OCI-LY3 (cell line): Measurements from ENCODE around the gene CELA1.
A peak's percentile ranks its signal among the peaks of the same experiment; 100 is the strongest.

Experiments used
- H2AFZ ChIP-seq: fragments of 200-600, 300-600 bp; shearing (Covaris generic); 2 replicates; pipeline ENCODE4 v1.6.0; 2014; ENCODE audit warnings: antibody characterized with exemption, low read depth, low read length
- H3K27ac ChIP-seq: fragments of 200-600, 300-600 bp; sonication (generic); 2 replicates; pipeline ENCODE4 v1.5.1; 2014; ENCODE audit warnings: mild to moderate bottlenecking, low read length, moderate library complexity, mixed read lengths
- H3K27me3 ChIP-seq: fragments of 200-600, 300-600 bp; sonication (generic); 2 replicates; pipeline ENCODE4 v1.6.1; 2014; ENCODE audit warnings: low read depth, low read length, mixed read lengths
- H3K36me3 ChIP-seq: fragments of 200-600, 300-600 bp; sonication (generic); replicated peaks from 2 replicates; pipeline ENCODE3; 2014; ENCODE audit warnings: low read depth, low read length, mixed read lengths
- H3K4me1 ChIP-seq: fragments of 300-600, 200-600 bp; sonication (generic); 2 replicates; pipeline ENCODE4 v1.6.1; 2014; ENCODE audit warnings: low read length, mixed read lengths
- H3K4me2 ChIP-seq: fragments of 200-600, 300-600 bp; sonication (generic); 2 replicates; pipeline ENCODE4 v1.6.1; 2014; ENCODE audit warnings: low read length, mixed read lengths
- H3K4me3 ChIP-seq: fragments of 300-600, 200-600 bp; sonication (generic); 2 replicates; pipeline ENCODE4 v1.5.1; 2014; ENCODE audit warnings: antibody characterized with exemption, mild to moderate bottlenecking, low read length, moderate library complexity
- H3K79me2 ChIP-seq: fragments of 300-600, 200-600 bp; shearing (Covaris generic); 2 replicates; pipeline ENCODE4 v1.6.1; 2014; ENCODE audit warnings: mild to moderate bottlenecking, low read length, mixed read lengths
- H3K9ac ChIP-seq: fragments of 300-600, 200-600 bp; shearing (Covaris generic); 2 replicates; pipeline ENCODE4 v1.6.0; 2014; ENCODE audit warnings: mild to moderate bottlenecking, low read length, moderate library complexity
- H3K9me3 ChIP-seq: fragments of 200-600, 300-600 bp; shearing (Covaris generic); 2 replicates; pipeline ENCODE4 v1.6.1; 2014; ENCODE audit warnings: low read length, mixed read lengths; ENCODE audit not compliant: insufficient read depth
- H4K20me1 ChIP-seq: fragments of 200-600, 300-600 bp; sonication (generic); 2 replicates; pipeline ENCODE4 v1.6.1; 2016; ENCODE audit warnings: low read length, mixed read lengths; ENCODE audit not compliant: insufficient read depth
- EZH2phosphoT487 ChIP-seq: fragments of 200-600 bp; shearing (Covaris generic); IDR thresholded peaks from 2 replicates; pipeline ENCODE4 v1.6.1; 2018; ENCODE audit warnings: antibody characterized with exemption, mixed run types, low read depth
- TF ChIP-seq, protein P1 (sequence below): fragments of 200-600, 300-600 bp; sonication (generic); IDR thresholded peaks from 2 replicates; pipeline ENCODE4 v1.5.1; 2014; ENCODE audit warnings: antibody characterized with exemption, low read length, low read depth

CELA1 gene

GRCh38 chr12:51323317-51323960, 23.0 kb downstream of the CELA1 start:
- peak overlapping the region; percentile 90 for H3K4me3 ChIP-seq
- H3K9me3 ChIP-seq = no peaks in the 10 kb centered on the region
- H4K20me1 ChIP-seq = no peaks in the 10 kb centered on the region
- peak overlapping the region; percentile 95 for H3K4me2 ChIP-seq
- H3K4me1 ChIP-seq = peaks cover 39% of the 10 kb centered on the region
- peaks cover 11% of the 10 kb centered on the region for H3K36me3 ChIP-seq
- peak overlapping the region; percentile 68 for H3K27ac ChIP-seq
- H3K27me3 ChIP-seq = no peaks in the 10 kb centered on the region
- H3K79me2 ChIP-seq = peaks cover 23% of the 10 kb centered on the region
- H3K9ac ChIP-seq = peak overlapping the region; percentile 95
- no peak for TF ChIP-seq EZH2phosphoT487
- TF ChIP-seq, protein P1, sequence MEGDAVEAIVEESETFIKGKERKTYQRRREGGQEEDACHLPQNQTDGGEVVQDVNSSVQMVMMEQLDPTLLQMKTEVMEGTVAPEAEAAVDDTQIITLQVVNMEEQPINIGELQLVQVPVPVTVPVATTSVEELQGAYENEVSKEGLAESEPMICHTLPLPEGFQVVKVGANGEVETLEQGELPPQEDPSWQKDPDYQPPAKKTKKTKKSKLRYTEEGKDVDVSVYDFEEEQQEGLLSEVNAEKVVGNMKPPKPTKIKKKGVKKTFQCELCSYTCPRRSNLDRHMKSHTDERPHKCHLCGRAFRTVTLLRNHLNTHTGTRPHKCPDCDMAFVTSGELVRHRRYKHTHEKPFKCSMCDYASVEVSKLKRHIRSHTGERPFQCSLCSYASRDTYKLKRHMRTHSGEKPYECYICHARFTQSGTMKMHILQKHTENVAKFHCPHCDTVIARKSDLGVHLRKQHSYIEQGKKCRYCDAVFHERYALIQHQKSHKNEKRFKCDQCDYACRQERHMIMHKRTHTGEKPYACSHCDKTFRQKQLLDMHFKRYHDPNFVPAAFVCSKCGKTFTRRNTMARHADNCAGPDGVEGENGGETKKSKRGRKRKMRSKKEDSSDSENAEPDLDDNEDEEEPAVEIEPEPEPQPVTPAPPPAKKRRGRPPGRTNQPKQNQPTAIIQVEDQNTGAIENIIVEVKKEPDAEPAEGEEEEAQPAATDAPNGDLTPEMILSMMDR = no peak
- peak overlapping the region; percentile 85 for H2AFZ ChIP-seq

GRCh38 chr12:51322452-51322851, 24.0 kb downstream of the CELA1 start:
- Histone ChIP-seq H2AFZ (no peak overlapping the region), H3K4me3 (peak overlapping the region; percentile 90; the same call in 1 of the 2 replicates), H3K27me3 (no peaks in the 10 kb centered on the region), H4K20me1 (no peaks in the 10 kb centered on the region), H3K9ac (no peak overlapping the region), H3K36me3 (peaks cover 11% of the 10 kb centered on the region), H3K27ac (no peak overlapping the region), H3K4me1 (peaks cover 37% of the 10 kb centered on the region), H3K79me2 (peaks cover 23% of the 10 kb centered on the region), H3K9me3 (no peaks in the 10 kb centered on the region), H3K4me2 (peak overlapping the region; percentile 95)
- TF ChIP-seq, protein P1 = no peak
- TF ChIP-seq EZH2phosphoT487 = no peak

DNA sequence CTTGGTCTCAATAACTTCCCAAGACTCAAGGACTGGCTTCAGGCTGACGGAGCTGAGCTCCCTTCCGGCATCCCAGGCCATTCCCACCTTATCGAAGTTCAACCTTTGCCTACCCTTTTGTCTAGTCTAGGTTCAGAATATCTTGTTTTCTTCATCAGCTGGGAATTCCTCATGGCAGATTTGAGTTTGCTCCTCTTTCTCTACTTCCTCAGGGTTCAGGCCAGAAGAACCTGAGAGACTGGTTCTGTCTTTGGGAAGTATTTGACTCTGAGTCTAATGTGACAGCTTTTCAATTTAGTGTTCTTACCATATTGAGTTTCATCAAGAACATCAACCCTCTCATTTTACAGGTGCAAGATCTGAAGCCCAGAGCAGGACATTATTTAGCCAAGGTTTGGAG, 24.6 kb downstream of the CELA1 start:
- Histone ChIP-seq H3K79me2 (peaks cover 23% of the 10 kb centered on the region), H3K36me3 (peaks cover 11% of the 10 kb centered on the region), H3K9me3 (no peaks in the 10 kb centered on the region), H3K4me3 (no peak overlapping the region), H4K20me1 (no peaks in the 10 kb centered on the region), H3K27ac (no peak overlapping the region), H3K4me2 (no peak overlapping the region), H3K27me3 (no peaks in the 10 kb centered on the region), H3K4me1 (peaks cover 31% of the 10 kb centered on the region), H3K9ac (no peak overlapping the region), H2AFZ (no peak overlapping the region)
- TF ChIP-seq EZH2phosphoT487 = no peak
- TF ChIP-seq, protein P1 = no peak

DNA sequence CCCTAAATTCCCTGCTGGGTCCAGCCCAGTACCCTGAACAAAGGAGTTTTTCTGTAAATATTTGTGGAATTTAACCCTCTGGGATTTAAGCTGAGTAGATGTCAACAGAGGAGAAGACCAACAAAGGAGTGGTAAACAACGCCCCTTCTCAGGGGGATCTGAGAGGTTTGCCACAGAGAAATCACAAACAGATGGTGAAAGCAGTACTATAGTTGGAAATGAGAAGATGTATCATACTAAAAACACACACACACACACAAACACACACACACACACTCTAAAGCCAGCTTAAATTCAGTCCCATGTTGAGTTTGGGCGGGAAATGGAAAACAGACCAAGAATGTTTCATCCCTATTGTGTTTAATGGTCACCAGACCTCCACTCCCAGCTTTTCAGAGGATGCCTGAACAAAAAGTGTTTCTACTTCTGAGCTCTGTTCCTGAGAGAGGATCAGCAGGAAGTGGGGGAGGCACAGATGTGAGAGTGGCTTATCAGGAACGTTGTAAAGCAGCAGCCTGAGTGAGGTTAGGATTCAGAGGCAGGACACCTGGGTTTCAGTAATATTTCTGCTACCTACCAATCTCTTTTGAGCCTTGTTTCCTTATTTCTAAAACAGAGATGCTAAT, 25.7 kb downstream of the CELA1 start:
- Histone ChIP-seq H3K4me2 (no peak overlapping the region), H2AFZ (no peak overlapping the region), H3K4me3 (no peak overlapping the region), H4K20me1 (no peaks in the 10 kb centered on the region), H3K27ac (no peak overlapping the region), H3K27me3 (no peaks in the 10 kb centered on the region), H3K9ac (no peak overlapping the region), H3K79me2 (peaks cover 23% of the 10 kb centered on the region), H3K36me3 (peaks cover 11% of the 10 kb centered on the region), H3K9me3 (no peaks in the 10 kb centered on the region), H3K4me1 (peaks cover 22% of the 10 kb centered on the region)
- TF ChIP-seq, protein P1 = no peak
- TF ChIP-seq EZH2phosphoT487 = no peak
